Spinal cord (tissue), 10 donors: ENCODE data around the gene CFAP206. TPM values are rescaled to one million over a fixed set of nuclear protein-coding genes. Genes with fewer than 3 reads are reported as not detected.

Experiments used
- DNase-seq, 6 donors: peaks; one replicate each; pipeline versions ENCODE4 v3.0.0 to v3.0.0-alpha.2; 2013 to 2015; ENCODE audit warnings: low spot score in 6 of 6, low read depth in 4 of 6
- H3K27ac ChIP-seq: one replicate; pipeline ENCODE4 v1.5.1; 2013; ENCODE audit warnings: low read depth, low read length, control low read depth
- H3K27me3 ChIP-seq: one replicate; pipeline ENCODE4 v1.6.1; 2013; ENCODE audit warnings: low read length; ENCODE audit not compliant: control insufficient read depth, insufficient read depth
- H3K36me3 ChIP-seq: one replicate; pipeline ENCODE4 v1.6.1; 2013; ENCODE audit warnings: low read length; ENCODE audit not compliant: control insufficient read depth, insufficient read depth
- H3K4me1 ChIP-seq: one replicate; pipeline ENCODE4 v1.6.1; 2013; ENCODE audit warnings: low read length; ENCODE audit not compliant: control insufficient read depth, insufficient read depth
- H3K4me3 ChIP-seq: one replicate; pipeline ENCODE4 v1.5.1; 2013; ENCODE audit warnings: low read depth, low read length, control low read depth
- H3K9me3 ChIP-seq: one replicate; pipeline ENCODE4 v1.6.1; 2013; ENCODE audit warnings: low read length; ENCODE audit not compliant: control insufficient read depth, insufficient read depth
- WGBS: methylation state at CpG from one replicate; pipeline ENCODE4 v1.1.5; 2013; ENCODE audit warnings: missing lambda C conversion rate; ENCODE audit not compliant: insufficient coverage; 5-methylcytosine and 5-hydroxymethylcytosine counted together
- long read RNA-seq, 4 donors: transcript quantifications; one replicate each; lab custom pipeline, GENCODE V29; 2026
- polyA plus RNA-seq, 2 donors: library from polyadenylated mRNA; unstranded; fragments of 120-200 nt; gene quantifications; one replicate each; pipeline ENCODE4 v1.2.1, GENCODE V29; 2013; ENCODE audit not compliant: insufficient read length in 2 of 2
- total RNA-seq, 2 donors: library from RNA; depleted of rRNA in 1 of 2; stranded (reverse); fragments of 120-200 nt in 1 of 2; fragments of >200 nt in 1 of 2; gene quantifications; one replicate each; pipeline versions ENCODE4 v1.2.3 to v1.2.4, GENCODE V29; 2013 to 2014
- donor health status: healthy.

CFAP206 gene
- total RNA-seq (10 to 100 TPM in 1 of 2 donors, 1 to 10 TPM in 1; 5.3 to 11.5 TPM), polyA plus RNA-seq (1 to 10 TPM; 4.4 to 6.9 TPM)
- long read RNA-seq, donor 1, partial matches to known transcripts: 0 of 2 reads
- long read RNA-seq, donor 1, other reads (novel, unspliced or antisense): 0 of 2 reads
- long read RNA-seq, donor 2: 0 reads
- long read RNA-seq, donor 3: 0 reads
- long read RNA-seq, donor 4: 0 reads

- H3K9me3 ChIP-seq: no peaks in the 10 kb centered on the region
- no peaks in the 10 kb centered on the region for H3K36me3 ChIP-seq
- H3K27me3 ChIP-seq: no peaks in the 10 kb centered on the region
- peak within 1 kb of the TSS; percentile 93 for H3K4me3 ChIP-seq
- peak within 1 kb of the TSS; percentile 93 for H3K27ac ChIP-seq
- under 1% methylated on average over 67 of the region's 82 CpGs for WGBS
- H3K4me1 ChIP-seq: peaks cover 3% of the 10 kb centered on the region
- peak; percentile 73 to 97 (median 80) for DNase-seq
Measured at GRCh38 chr6:87407901-87408720, at the start of gene CFAP206. Gene CFAP206 (plus strand): TSS chr6:87407972. CDS start chr6:87409840, 1,868 bp downstream.

GRCh38 chr6:87364602-87365252, 43.0 kb upstream of the CFAP206 start:
- Histone ChIP-seq H3K4me3 (no peak overlapping the region), H3K4me1 (no peaks in the 10 kb centered on the region), H3K27me3 (no peaks in the 10 kb centered on the region), H3K27ac (no peak overlapping the region), H3K9me3 (no peaks in the 10 kb centered on the region), H3K36me3 (no peaks in the 10 kb centered on the region)
- DNase-seq: peak in 1 of 6 donors; percentile 11
- 72% methylated on average over 2 of the region's 5 CpGs for WGBS

DNA sequence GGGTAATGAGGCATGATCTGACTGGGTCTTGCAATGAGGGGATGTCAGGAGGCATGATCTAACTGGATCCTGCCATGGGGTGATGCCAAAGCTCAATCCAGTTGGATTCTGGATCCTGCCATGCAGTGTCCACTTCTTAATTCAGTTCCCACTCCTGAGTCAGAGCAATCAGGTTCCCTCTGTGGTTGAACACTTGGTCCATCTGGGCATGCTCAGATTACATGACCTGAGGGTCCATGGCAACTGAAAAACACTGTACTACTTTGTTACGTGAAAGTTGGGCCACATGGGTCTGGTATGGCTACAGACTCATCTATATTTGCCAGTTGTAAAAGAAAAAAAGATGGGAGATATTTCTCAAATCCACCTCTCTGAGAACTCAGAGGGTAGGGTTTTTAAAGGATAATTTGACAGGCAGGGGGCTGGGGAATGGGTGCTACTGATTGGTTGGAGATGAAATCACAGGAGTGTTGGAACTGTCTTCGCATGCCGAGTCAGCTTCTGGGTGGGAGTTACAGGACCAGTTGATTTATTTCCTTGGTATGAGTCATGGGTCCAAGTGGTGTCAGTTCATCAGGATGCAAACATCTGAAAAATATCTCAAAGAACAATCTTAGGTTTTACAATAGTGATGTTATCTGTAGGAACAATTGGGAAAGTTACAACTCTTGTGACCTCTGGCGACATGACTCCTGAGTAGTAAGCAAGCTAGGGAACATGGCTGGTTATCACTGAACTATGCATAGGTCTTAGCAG, 41.5 kb upstream of the CFAP206 start:
- Histone ChIP-seq H3K9me3 (no peaks in the 10 kb centered on the region), H3K4me3 (no peak overlapping the region), H3K36me3 (no peaks in the 10 kb centered on the region), H3K4me1 (no peaks in the 10 kb centered on the region), H3K27ac (no peak overlapping the region), H3K27me3 (no peaks in the 10 kb centered on the region)
- no peak for DNase-seq
- 100% methylated on average over 2 of the region's 4 CpGs for WGBS

GRCh38 chr6:87366899-87367298, 40.9 kb upstream of the CFAP206 start:
- no peak for DNase-seq
- Histone ChIP-seq H3K9me3 (no peaks in the 10 kb centered on the region), H3K4me3 (no peak overlapping the region), H3K36me3 (no peaks in the 10 kb centered on the region), H3K27ac (no peak overlapping the region), H3K27me3 (no peaks in the 10 kb centered on the region), H3K4me1 (no peaks in the 10 kb centered on the region)
- 100% methylated on average over 1 of the region's 3 CpGs for WGBS

- no peaks in the 10 kb centered on the region for H3K27me3 ChIP-seq
- no peaks in the 10 kb centered on the region for H3K9me3 ChIP-seq
- no peaks in the 10 kb centered on the region for H3K4me1 ChIP-seq
- no peak overlapping the region for H3K4me3 ChIP-seq
- no peak overlapping the region for H3K27ac ChIP-seq
- DNase-seq: no peak
- peaks cover 3% of the 10 kb centered on the region for H3K36me3 ChIP-seq
- WGBS: no CpG with 5 or more reads among the region's 2 CpGs
Measured at GRCh38 chr6:87373377-87373776, 34.4 kb upstream of the CFAP206 start.

DNA sequence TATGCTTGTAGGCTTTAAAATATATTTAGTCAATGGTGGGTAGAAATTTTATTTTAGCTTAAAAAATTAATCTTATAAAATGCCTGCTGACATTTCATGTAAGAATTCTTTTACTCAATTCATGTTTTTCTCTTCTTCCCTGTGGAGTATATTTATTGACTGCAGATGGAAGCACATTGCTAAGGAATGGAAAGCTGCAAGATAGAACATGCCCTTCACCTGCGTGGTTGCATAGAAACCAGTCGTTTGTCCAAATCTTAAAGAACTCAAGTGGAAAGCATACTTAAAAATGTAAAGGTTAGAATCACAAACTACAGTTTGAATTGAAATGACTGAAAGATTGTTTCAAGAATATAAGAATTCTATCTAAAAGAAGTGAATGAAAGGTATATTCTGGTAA, 32.5 kb upstream of the CFAP206 start:
- Histone ChIP-seq H3K27me3 (no peaks in the 10 kb centered on the region), H3K4me3 (no peak overlapping the region), H3K4me1 (no peaks in the 10 kb centered on the region), H3K27ac (no peak overlapping the region), H3K36me3 (peaks cover 3% of the 10 kb centered on the region), H3K9me3 (no peaks in the 10 kb centered on the region)
- no CpG with 5 or more reads among the region's 2 CpGs for WGBS
- DNase-seq: no peak

- Histone ChIP-seq H3K4me1 (no peaks in the 10 kb centered on the region), H3K4me3 (no peak overlapping the region), H3K27ac (no peak overlapping the region), H3K36me3 (peaks cover 3% of the 10 kb centered on the region), H3K9me3 (no peaks in the 10 kb centered on the region), H3K27me3 (no peaks in the 10 kb centered on the region)
- no peak for DNase-seq
- no CpG with 5 or more reads among the region's 2 CpGs for WGBS
Measured at GRCh38 chr6:87376643-87377042, 31.1 kb upstream of the CFAP206 start.

GRCh38 chr6:87378947-87379346, 28.8 kb upstream of the CFAP206 start:
- no peak for DNase-seq
- 90% methylated on average over 1 of the region's 4 CpGs for WGBS
- Histone ChIP-seq H3K27me3 (no peaks in the 10 kb centered on the region), H3K9me3 (no peaks in the 10 kb centered on the region), H3K4me1 (no peaks in the 10 kb centered on the region), H3K36me3 (peaks cover 3% of the 10 kb centered on the region), H3K4me3 (no peak overlapping the region), H3K27ac (no peak overlapping the region)

DNA sequence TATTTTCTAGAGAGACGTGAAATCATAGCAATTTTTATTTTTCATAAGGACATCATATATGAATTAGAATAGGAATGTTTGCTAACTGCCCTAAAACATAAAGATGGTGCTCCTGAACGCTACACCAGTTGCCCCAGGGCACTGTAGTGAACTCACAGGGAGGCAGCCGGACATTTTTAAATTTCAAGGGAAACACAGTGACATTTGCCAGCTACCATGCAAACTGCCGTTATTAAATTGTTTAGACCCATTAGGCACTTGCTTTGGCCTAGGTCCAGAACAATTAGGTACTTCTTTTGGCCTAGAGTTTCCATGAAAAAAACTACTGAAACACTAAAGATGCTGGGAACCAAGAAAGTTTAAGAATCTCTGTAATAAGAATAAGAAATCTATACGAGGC, 24.9 kb upstream of the CFAP206 start:
- H3K9me3 ChIP-seq: no peaks in the 10 kb centered on the region
- H3K27me3 ChIP-seq: no peaks in the 10 kb centered on the region
- no peak overlapping the region for H3K4me3 ChIP-seq
- no peak overlapping the region for H3K27ac ChIP-seq
- 95% methylated on average over 2 of the region's 5 CpGs for WGBS
- no peaks in the 10 kb centered on the region for H3K4me1 ChIP-seq
- DNase-seq: peak in 1 of 6 donors; percentile 13
- no peaks in the 10 kb centered on the region for H3K36me3 ChIP-seq
